PC-9 (cell line): ENCODE measurements around the gene EGFLAM. TPM values are rescaled to one million over a fixed set of nuclear protein-coding genes. Genes with fewer than 3 reads are reported as not detected.

Experiments
- Bru-seq: library from RNA; stranded (reverse); fragments of 400-500 nt; gene quantifications from one replicate; lab custom pipeline; 2021; lab: Mats Ljungman, UMichigan
- BruChase-seq, 2 experiments: library from RNA; stranded (reverse); fragments of 400-500 nt; gene quantifications; one replicate each; lab custom pipeline; 2021; lab: Mats Ljungman, UMichigan
- BruUV-seq: library from RNA; stranded (reverse); fragments of 400-500 nt; replicated peaks from 2 replicates; lab custom pipeline; 2021; lab: Mats Ljungman, UMichigan
- CTCF ChIA-PET: fragments of 300-600 bp; sonication (Branson Sonifier 250); formaldehyde crosslinking; loops from one replicate; lab custom pipeline; 2022; ENCODE audit warnings: antibody characterized with exemption; lab: Charles Lee
- POLR2A ChIA-PET: fragments of 300-600 bp; sonication (Branson Sonifier 250); formaldehyde crosslinking; loops from one replicate; lab custom pipeline; 2022; ENCODE audit warnings: antibody characterized with exemption; ENCODE audit not compliant: unreplicated experiment; lab: Charles Lee
- DNase-seq, 2 experiments: peaks; one replicate each; pipeline versions ENCODE4 v3.0.0 to v3.0.0-alpha.2; 2015 to 2022; ENCODE audit warnings: mixed read lengths in 1 of 2
- H2AFZ ChIP-seq: fragments of 200-600 bp; sonication (generic); 2 replicates; pipeline ENCODE4 v1.8.1; 2017; ENCODE audit warnings: antibody characterized with exemption
- H3F3A ChIP-seq: fragments of 200-600 bp; sonication (generic); 2 replicates; pipeline ENCODE4 v1.8.1; 2017; ENCODE audit warnings: antibody characterized with exemption, mild to moderate bottlenecking, low read depth; ENCODE audit not compliant: insufficient read depth
- H3K27ac ChIP-seq: fragments of 200-600 bp; sonication (generic); 2 replicates; pipeline ENCODE4 v1.6.1; 2016; ENCODE audit warnings: mixed run types
- H3K27me3 ChIP-seq: fragments of 200-600 bp; sonication (generic); 2 replicates; pipeline ENCODE4 v1.6.1; 2016; ENCODE audit warnings: low read depth, mixed run types; ENCODE audit not compliant: insufficient read depth
- H3K36me3 ChIP-seq: fragments of 200-600 bp; sonication (generic); 2 replicates; pipeline ENCODE4 v1.6.1; 2016; ENCODE audit warnings: low read depth, mixed run types
- H3K4me1 ChIP-seq: fragments of 200-600 bp; sonication (generic); replicated peaks from 2 replicates; pipeline ENCODE4 v1.6.1; 2016; ENCODE audit warnings: mixed run types; ENCODE audit not compliant: insufficient read depth
- H3K4me2 ChIP-seq: fragments of 200-600 bp; sonication (generic); 2 replicates; pipeline ENCODE4 v1.6.1; 2017; ENCODE audit warnings: mixed run types
- H3K4me3 ChIP-seq: fragments of 200-600 bp; sonication (generic); 2 replicates; pipeline ENCODE4 v1.6.1; 2016; ENCODE audit warnings: mixed run types
- H3K79me2 ChIP-seq: fragments of 200-600 bp; sonication (generic); 2 replicates; pipeline ENCODE4 v1.6.1; 2017; ENCODE audit warnings: low read depth, mixed run types
- H3K9me2 ChIP-seq: fragments of 200-600 bp; sonication (generic); 2 replicates; pipeline ENCODE4 v1.8.1; 2017; ENCODE audit warnings: mild to moderate bottlenecking; ENCODE audit not compliant: insufficient read depth
- H3K9me3 ChIP-seq: fragments of 200-600 bp; sonication (generic); 2 replicates; pipeline ENCODE4 v1.8.1; 2016; ENCODE audit warnings: low read depth; ENCODE audit not compliant: insufficient read depth
- H4K20me1 ChIP-seq: fragments of 200-600 bp; sonication (generic); 2 replicates; pipeline ENCODE4 v1.8.1; 2017; ENCODE audit not compliant: insufficient read depth
- EZH2 ChIP-seq: fragments of 200-600 bp; sonication (generic); IDR thresholded peaks from 2 replicates; pipeline ENCODE4 v1.8.0; 2017; ENCODE audit warnings: antibody characterized with exemption, low read depth
- intact Hi-C: fragments of 100-400 bp; cut with micrococcal nuclease; formaldehyde crosslinking; loops from one replicate; pipeline ENCODE4 v1.10.0; 2022; ENCODE audit not compliant: unreplicated experiment
- long read RNA-seq: library from polyadenylated mRNA; stranded (forward); transcript quantifications from one replicate; pipeline ENCODE4 v2.0.0, GENCODE V29; 2022
- total RNA-seq: library from RNA; stranded (reverse); gene quantifications from 2 replicates; pipeline ENCODE4 v1.2.3, GENCODE V29; 2021
- TF ChIP-seq, protein P1 (sequence below): fragments of 200-600 bp; sonication (generic); conservative IDR thresholded peaks from 2 replicates; pipeline ENCODE4 v1.6.1; 2017; ENCODE audit warnings: mixed run types, antibody characterized with exemption, mild to moderate bottlenecking, moderate library complexity

EGFLAM gene
- total RNA-seq (not detected in 2 replicates), Bru-seq, nascent RNA (not detected), BruChase-seq, experiment 1, labeled RNA remaining after a 2-hour chase (percentile 1 among the genes with signal in this experiment), BruChase-seq, experiment 2, labeled RNA remaining after a 6-hour chase (percentile 1 among the genes with signal in this experiment)
- long read RNA-seq, result 0 reads

DNA sequence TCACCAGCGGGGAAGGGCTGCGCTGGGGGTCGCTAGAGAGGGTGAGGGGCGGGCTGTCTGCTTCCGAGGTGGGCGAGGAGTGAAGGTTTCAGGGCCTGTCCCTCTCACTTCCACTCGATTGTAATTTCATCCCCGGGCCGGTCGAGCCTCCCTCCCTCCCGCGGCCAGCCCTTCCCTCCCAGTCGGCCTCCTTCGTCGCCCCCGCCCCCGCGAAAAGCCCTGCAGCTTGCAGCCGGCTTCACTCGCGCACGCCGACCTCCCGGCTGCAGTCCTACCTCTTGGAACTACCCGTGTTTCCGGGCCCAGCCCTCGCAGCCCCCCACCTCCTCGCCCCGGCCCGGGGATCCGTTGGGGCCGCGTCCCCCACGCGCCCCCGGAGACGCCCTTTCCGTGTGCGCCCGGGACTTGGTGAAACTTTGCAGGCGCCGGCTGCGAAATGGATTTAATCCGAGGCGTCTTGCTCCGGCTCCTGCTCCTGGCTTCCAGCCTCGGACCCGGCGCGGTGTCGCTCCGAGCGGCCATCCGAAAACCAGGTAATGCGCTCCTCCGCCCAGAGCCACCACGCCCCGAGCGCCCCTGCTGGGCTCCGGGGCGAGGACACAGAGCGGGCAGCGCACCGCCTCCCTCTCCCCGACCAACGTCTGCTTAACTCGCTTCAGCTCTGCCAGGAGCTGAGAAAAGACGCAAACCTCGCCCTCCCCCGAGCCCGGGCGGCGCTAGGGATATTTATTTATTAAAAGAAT is at the start of gene EGFLAM:
Gene EGFLAM, plus strand, starts transcription at position 241 of the 743 bp plus-strand sequence. Its CDS starts 196 bp downstream, at position 437.
- H3K27ac ChIP-seq, result no peak within 1 kb of the TSS
- H3F3A ChIP-seq, result no peaks in the 10 kb centered on the region
- no peaks in the 10 kb centered on the region for H3K4me1 ChIP-seq
- ChIA-PET CTCF (no interaction called here), POLR2A (no interaction called here)
- no peak for DNase-seq
- peaks cover 87% of the 10 kb centered on the region for H3K27me3 ChIP-seq
- H3K9me3 ChIP-seq, result no peaks in the 10 kb centered on the region
- no peak within 1 kb of the TSS for H2AFZ ChIP-seq
- intact Hi-C loops, result no loop called here
- no peak within 1 kb of the TSS for H3K4me3 ChIP-seq
- H3K4me2 ChIP-seq, result no peak within 1 kb of the TSS
- BruUV-seq, result no TSS peak
- no peaks in the 10 kb centered on the region for H3K9me2 ChIP-seq
- H3K79me2 ChIP-seq, result no peaks in the 10 kb centered on the region
- no peaks in the 10 kb centered on the region for H3K36me3 ChIP-seq
- no peaks in the 10 kb centered on the region for H4K20me1 ChIP-seq
- TF ChIP-seq, protein P1, sequence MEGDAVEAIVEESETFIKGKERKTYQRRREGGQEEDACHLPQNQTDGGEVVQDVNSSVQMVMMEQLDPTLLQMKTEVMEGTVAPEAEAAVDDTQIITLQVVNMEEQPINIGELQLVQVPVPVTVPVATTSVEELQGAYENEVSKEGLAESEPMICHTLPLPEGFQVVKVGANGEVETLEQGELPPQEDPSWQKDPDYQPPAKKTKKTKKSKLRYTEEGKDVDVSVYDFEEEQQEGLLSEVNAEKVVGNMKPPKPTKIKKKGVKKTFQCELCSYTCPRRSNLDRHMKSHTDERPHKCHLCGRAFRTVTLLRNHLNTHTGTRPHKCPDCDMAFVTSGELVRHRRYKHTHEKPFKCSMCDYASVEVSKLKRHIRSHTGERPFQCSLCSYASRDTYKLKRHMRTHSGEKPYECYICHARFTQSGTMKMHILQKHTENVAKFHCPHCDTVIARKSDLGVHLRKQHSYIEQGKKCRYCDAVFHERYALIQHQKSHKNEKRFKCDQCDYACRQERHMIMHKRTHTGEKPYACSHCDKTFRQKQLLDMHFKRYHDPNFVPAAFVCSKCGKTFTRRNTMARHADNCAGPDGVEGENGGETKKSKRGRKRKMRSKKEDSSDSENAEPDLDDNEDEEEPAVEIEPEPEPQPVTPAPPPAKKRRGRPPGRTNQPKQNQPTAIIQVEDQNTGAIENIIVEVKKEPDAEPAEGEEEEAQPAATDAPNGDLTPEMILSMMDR, result no peak
- TF ChIP-seq EZH2, result no peak

GRCh38 chr5:38208782-38209378 is 49.5 kb upstream of the EGFLAM start:
- Histone ChIP-seq H3K36me3 (no peaks in the 10 kb centered on the region), H3K4me3 (no peak overlapping the region), H3K27me3 (0 out of 2 replicates have a peak, but pooled peaks cover 7% of the 10 kb centered on the region), H3K9me2 (peaks cover 4% of the 10 kb centered on the region; the same call in 1 of the 2 replicates), H3K4me1 (no peaks in the 10 kb centered on the region), H3K4me2 (no peak overlapping the region), H4K20me1 (no peaks in the 10 kb centered on the region), H2AFZ (no peak overlapping the region), H3K9me3 (0 out of 2 replicates have a peak, but pooled peaks cover 4% of the 10 kb centered on the region), H3F3A (no peaks in the 10 kb centered on the region), H3K27ac (no peak overlapping the region), H3K79me2 (no peaks in the 10 kb centered on the region)
- ChIA-PET CTCF (interaction anchor here (0.6 to 1.2 kb wide), 3 partner anchors 233 to 605 kb away, joined by 3 to 5 read pairs (median 3); no protein-coding TSS in a partner anchor), POLR2A (no interaction called here)
- DNase-seq, result peak; percentile 32 to 34
- BruUV-seq, result no TSS peak
- intact Hi-C loops, result loop anchor here (1.0 to 10.0 kb wide), 3 partner anchors 196 to 714 kb away; no protein-coding TSS in a partner anchor
- TF ChIP-seq, protein P1, result peak; percentile 63
- TF ChIP-seq EZH2, result no peak

- ChIA-PET POLR2A (no interaction called here), CTCF (no interaction called here)
- BruUV-seq, result no TSS peak
- no peaks in the 10 kb centered on the region for H3K9me2 ChIP-seq
- no peaks in the 10 kb centered on the region for H3K36me3 ChIP-seq
- no peaks in the 10 kb centered on the region for H3F3A ChIP-seq
- H3K27me3 ChIP-seq, result peaks cover 6% of the 10 kb centered on the region; the same call in 1 of the 2 replicates
- TF ChIP-seq, protein P1, result no peak
- TF ChIP-seq EZH2, result no peak
- no peaks in the 10 kb centered on the region for H4K20me1 ChIP-seq
- intact Hi-C loops, result no loop called here
- DNase-seq, result no peak
- no peak overlapping the region for H3K4me2 ChIP-seq
- H3K4me3 ChIP-seq, result no peak overlapping the region
- H2AFZ ChIP-seq, result no peak overlapping the region
- no peak overlapping the region for H3K27ac ChIP-seq
- H3K79me2 ChIP-seq, result no peaks in the 10 kb centered on the region
- no peaks in the 10 kb centered on the region for H3K4me1 ChIP-seq
- H3K9me3 ChIP-seq, result 0 out of 2 replicates have a peak, but pooled peaks cover 4% of the 10 kb centered on the region
These were observed 47.5 kb upstream of the EGFLAM start for GRCh38 chr5:38210676-38211353.
